ENCODE data around the gene CD2BP2.
"Not testable (repeated sequence)": the region's sequence is repeated elsewhere in the genome, so short reads cannot be mapped to it uniquely, and the experiment has no call there.

DNA sequence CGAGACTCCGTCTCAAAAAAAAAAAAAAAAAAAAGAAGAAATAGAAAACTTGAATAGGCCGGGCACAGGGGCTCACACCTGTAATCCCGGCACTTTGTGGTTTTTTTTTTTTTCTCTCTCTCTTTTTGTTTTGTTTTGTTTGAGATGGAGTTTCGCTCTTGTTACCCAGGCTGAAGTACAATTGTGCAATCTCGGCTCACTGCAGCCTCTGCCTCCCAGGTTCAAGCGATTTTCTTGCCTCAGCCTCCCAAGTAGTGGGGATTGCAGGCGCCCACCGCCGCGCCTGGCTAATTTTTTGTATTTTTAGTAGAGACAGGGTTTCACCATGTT, 11.7 kb downstream of the CD2BP2 start:
- TF ChIP-seq, protein P1, sequence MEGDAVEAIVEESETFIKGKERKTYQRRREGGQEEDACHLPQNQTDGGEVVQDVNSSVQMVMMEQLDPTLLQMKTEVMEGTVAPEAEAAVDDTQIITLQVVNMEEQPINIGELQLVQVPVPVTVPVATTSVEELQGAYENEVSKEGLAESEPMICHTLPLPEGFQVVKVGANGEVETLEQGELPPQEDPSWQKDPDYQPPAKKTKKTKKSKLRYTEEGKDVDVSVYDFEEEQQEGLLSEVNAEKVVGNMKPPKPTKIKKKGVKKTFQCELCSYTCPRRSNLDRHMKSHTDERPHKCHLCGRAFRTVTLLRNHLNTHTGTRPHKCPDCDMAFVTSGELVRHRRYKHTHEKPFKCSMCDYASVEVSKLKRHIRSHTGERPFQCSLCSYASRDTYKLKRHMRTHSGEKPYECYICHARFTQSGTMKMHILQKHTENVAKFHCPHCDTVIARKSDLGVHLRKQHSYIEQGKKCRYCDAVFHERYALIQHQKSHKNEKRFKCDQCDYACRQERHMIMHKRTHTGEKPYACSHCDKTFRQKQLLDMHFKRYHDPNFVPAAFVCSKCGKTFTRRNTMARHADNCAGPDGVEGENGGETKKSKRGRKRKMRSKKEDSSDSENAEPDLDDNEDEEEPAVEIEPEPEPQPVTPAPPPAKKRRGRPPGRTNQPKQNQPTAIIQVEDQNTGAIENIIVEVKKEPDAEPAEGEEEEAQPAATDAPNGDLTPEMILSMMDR (IDR thresholded peaks at IDR 0.05; ENCODE audit: insufficient read depth, low read depth, low read length), result not testable (repeated sequence)
- TF ChIP-seq EZH2 (IDR thresholded peaks at IDR 0.05; ENCODE audit: insufficient read depth, low read length), result not testable (repeated sequence)
